Measurements from ENCODE around the gene PPP1R1C.
"Not testable (repeated sequence)": the region's sequence is repeated elsewhere in the genome, so short reads cannot be mapped to it uniquely, and the experiment has no call there.

PPP1R1C gene

GRCh38 chr2:181957668-181958067, 28.0 kb upstream of the PPP1R1C start:
- FAIRE-seq (no peak), DNase-seq (ENCODE audit: insufficient read length, low spot score) (no peak)

GRCh38 chr2:181958726-181959125, 26.9 kb upstream of the PPP1R1C start:
- DNase-seq (ENCODE audit: insufficient read length, low spot score) (no peak), FAIRE-seq (no peak)

More at GRCh38 chr2:181957668-181958067, 28.0 kb upstream of the PPP1R1C start:
- no peak for TF ChIP-seq POLR2A (IDR thresholded peaks at IDR 0.05; ENCODE audit: low read depth, low read length)

GRCh38 chr2:181959508-181959907, 26.1 kb upstream of the PPP1R1C start:
- FAIRE-seq (peak; percentile 67), DNase-seq (ENCODE audit: insufficient read length, low spot score) (no peak)
- TF ChIP-seq POLR2A (IDR thresholded peaks at IDR 0.05; ENCODE audit: low read depth, low read length): no peak

More at GRCh38 chr2:181958726-181959125, 26.9 kb upstream of the PPP1R1C start:
- TF ChIP-seq POLR2A (IDR thresholded peaks at IDR 0.05; ENCODE audit: low read depth, low read length): no peak

GRCh38 chr2:181961167-181961566, 24.5 kb upstream of the PPP1R1C start:
- DNase-seq (ENCODE audit: insufficient read length, low spot score); FAIRE-seq: not testable (repeated sequence)

GRCh38 chr2:181962142-181962541, 23.5 kb upstream of the PPP1R1C start:
- FAIRE-seq: no peak
- DNase-seq (ENCODE audit: insufficient read length, low spot score): no peak
- TF ChIP-seq POLR2A (IDR thresholded peaks at IDR 0.05; ENCODE audit: low read depth, low read length): no peak

- no peak for TF ChIP-seq POLR2A (IDR thresholded peaks at IDR 0.05; ENCODE audit: low read depth, low read length)
- DNase-seq (ENCODE audit: insufficient read length, low spot score) (no peak), FAIRE-seq (no peak)
Measured at GRCh38 chr2:181970160-181970794, 15.4 kb upstream of the PPP1R1C start.

GRCh38 chr2:181971032-181971431, 14.6 kb upstream of the PPP1R1C start:
- no peak for TF ChIP-seq POLR2A (IDR thresholded peaks at IDR 0.05; ENCODE audit: low read depth, low read length)
- DNase-seq (ENCODE audit: insufficient read length, low spot score) (no peak), FAIRE-seq (no peak)

GRCh38 chr2:181972431-181973170, 13.1 kb upstream of the PPP1R1C start:
- no peak for TF ChIP-seq POLR2A (IDR thresholded peaks at IDR 0.05; ENCODE audit: low read depth, low read length)
- DNase-seq (ENCODE audit: insufficient read length, low spot score): no peak
- FAIRE-seq: no peak

GRCh38 chr2:181973171-181973783, 12.4 kb upstream of the PPP1R1C start:
- no peak for FAIRE-seq
- no peak for TF ChIP-seq POLR2A (IDR thresholded peaks at IDR 0.05; ENCODE audit: low read depth, low read length)
- DNase-seq (ENCODE audit: insufficient read length, low spot score): no peak

- peak; percentile 75 for FAIRE-seq
- no peak for DNase-seq (ENCODE audit: insufficient read length, low spot score)
- no peak for TF ChIP-seq POLR2A (IDR thresholded peaks at IDR 0.05; ENCODE audit: low read depth, low read length)
Measured at GRCh38 chr2:181977661-181978350, 7.8 kb upstream of the PPP1R1C start.

- DNase-seq (ENCODE audit: insufficient read length, low spot score) (no peak), FAIRE-seq (peak; percentile 79)
- no peak for TF ChIP-seq POLR2A (IDR thresholded peaks at IDR 0.05; ENCODE audit: low read depth, low read length)
Measured at GRCh38 chr2:181978351-181979150, 7.1 kb upstream of the PPP1R1C start.

GRCh38 chr2:181984060-181984459, 1.6 kb upstream of the PPP1R1C start:
- no peak for TF ChIP-seq POLR2A (IDR thresholded peaks at IDR 0.05; ENCODE audit: low read depth, low read length)
- FAIRE-seq (no peak), DNase-seq (ENCODE audit: insufficient read length, low spot score) (no peak)

GRCh38 chr2:181984814-181985631, 630 bp upstream of the PPP1R1C start:
- no peak for DNase-seq (ENCODE audit: insufficient read length, low spot score)
- no peak for FAIRE-seq
- no peak for TF ChIP-seq POLR2A (IDR thresholded peaks at IDR 0.05; ENCODE audit: low read depth, low read length)
